ENCODE measurements around the gene RCHY1. TPM values are rescaled to one million over a fixed set of nuclear protein-coding genes. Genes with fewer than 3 reads are reported as not detected.

Gene RCHY1
- total RNA-seq, 1 experiment from 2014 or later: 33.4 TPM

GRCh38 chr4:75511841-75512240 lies 2.4 kb downstream of the RCHY1 start:
- POLR2A ChIA-PET: no interaction called here
- Histone ChIP-seq H3K9ac (ENCODE audit: low read length) (no peak overlapping the region), H4K20me1 (ENCODE audit: insufficient read depth) (peaks cover 4% of the 10 kb centered on the region; the same call in 1 of the 2 replicates), H3K36me3 (ENCODE audit: control insufficient read depth in 1 of 2, insufficient read depth in 2 of 2, low read length in 2 of 2) (peaks cover 4 to 9% of the 10 kb centered on the region in 2 experiments; a peak in 2 of 4 replicates), H3K4me2 (ENCODE audit: low read length) (peak overlapping the region; percentile 95; the same call in 1 of the 2 replicates), H2AFZ (ENCODE audit: low read depth, low read length, poor library complexity, severe bottlenecking) (no peak overlapping the region), H3K27ac (ENCODE audit: low read depth, low read length) (no peak overlapping the region), H3K4me3 (replicated peaks in 1 of 2; ENCODE audit: low read depth in 1 of 2, low read length in 2 of 2) (no peak overlapping the region), H3K9me3 (ENCODE audit: control insufficient read depth in 1 of 2, insufficient read depth in 1 of 2, low read depth in 1 of 2, low read length in 2 of 2) (no peaks in the 10 kb centered on the region), H3K27me3 (ENCODE audit: insufficient read depth, low read length) (no peaks in the 10 kb centered on the region), H3K79me2 (ENCODE audit: insufficient read depth, low read length) (peaks cover 82% of the 10 kb centered on the region), H3K4me1 (ENCODE audit: control insufficient read depth in 1 of 2, insufficient read depth in 2 of 2, low read length in 2 of 2) (peaks cover 8 to 24% of the 10 kb centered on the region in 2 experiments; a peak in 3 of 4 replicates), H3K9me2 (ENCODE audit: insufficient read depth) (no peaks in the 10 kb centered on the region)
- no TSS peak for BruUV-seq (replicated peaks)
- ATAC-seq: no peak
- RAD21 ChIA-PET (ENCODE audit: low non-redundant PET in 1 of 2, low total read pairs in 2 of 2, uncharacterized antibody in 2 of 2, unreplicated experiment in 2 of 2): no interaction called here
- DNase-seq (ENCODE audit: low read depth, low spot score): no peak
- CTCF ChIA-PET: no interaction called here
- intact Hi-C loops (cut with micrococcal nuclease): loop anchor here (5.0 kb wide), 1 partner anchor 1240 kb away; no protein-coding TSS in a partner anchor
- TF ChIP-seq ZBTB33 (IDR thresholded peaks at IDR 0.05; ENCODE audit: extremely low read depth, insufficient replicate concordance, low read length) (no peak), SIN3A (IDR thresholded peaks at IDR 0.05; ENCODE audit: low read depth) (no peak), POLR2AphosphoS5 (IDR thresholded peaks at IDR 0.05; ENCODE audit: low read depth, low read length) (no peak), YY1 (IDR thresholded peaks at IDR 0.05; ENCODE audit: extremely low read depth, insufficient replicate concordance, low read depth, low read length) (no peak), CBX3 (IDR thresholded peaks at IDR 0.05; ENCODE audit: low read depth) (no peak), MAX (IDR thresholded peaks at IDR 0.05) (no peak), SP1 (IDR thresholded peaks at IDR 0.05; ENCODE audit: low read depth) (no peak), EZH2phosphoT487 (IDR thresholded peaks at IDR 0.05; ENCODE audit: borderline replicate concordance) (no peak), ELF1 (IDR thresholded peaks at IDR 0.05; ENCODE audit: borderline replicate concordance, low read depth) (no peak), EGR1 (IDR thresholded peaks at IDR 0.05; ENCODE audit: low read depth) (no peak), POLR2A (IDR thresholded peaks at IDR 0.05; ENCODE audit: borderline replicate concordance, extremely low read depth, insufficient read depth, insufficient read length) (no peak), ATF3 (IDR thresholded peaks at IDR 0.05) (no peak), CTCF (IDR thresholded peaks at IDR 0.05 in 2 of 3, conservative IDR thresholded peaks at IDR 0.05 in 1 of 3; ENCODE audit: borderline replicate concordance in 1 of 3, insufficient read depth in 1 of 3, low read depth in 2 of 3, low read length in 2 of 3) (no peak), REST (IDR thresholded peaks at IDR 0.05; ENCODE audit: low read depth) (no peak), EZH2 (IDR thresholded peaks at IDR 0.05) (no peak), RAD21 (IDR thresholded peaks at IDR 0.05; ENCODE audit: low read depth) (no peak), ZFX (IDR thresholded peaks at IDR 0.05) (no peak), CEBPB (IDR thresholded peaks at IDR 0.05; ENCODE audit: low read depth) (no peak), JUND (IDR thresholded peaks at IDR 0.05) (no peak)

Data from HCT116 (cell line).